Common myeloid progenitor, CD34-positive (primary cell): ENCODE data around the gene CHMP2A.
"Not testable (repeated sequence)": the region's sequence is repeated elsewhere in the genome, so short reads cannot be mapped to it uniquely, and the experiment has no call there.

Experiments used
- CTCF ChIA-PET: fragments of 350-600 bp; sonication (Branson Sonifier 250); formaldehyde crosslinking; loops from one replicate; lab custom pipeline; 2021; ENCODE audit warnings: antibody characterized with exemption; lab: Charles Lee
- POLR2A ChIA-PET: fragments of 350-600 bp; sonication (Branson Sonifier 250); formaldehyde crosslinking; loops from one replicate; lab custom pipeline; 2021; ENCODE audit warnings: antibody characterized with exemption; lab: Charles Lee
- DNase-seq, 3 donors: peaks; one replicate each; pipeline versions ENCODE4 v3.0.0 to v3.0.0-alpha.2; 2013
- H3K27ac ChIP-seq, 2 experiments: 1 replicate in 1 of 2; 2 replicates in 1 of 2; pipeline ENCODE4 v1.7.0; 2013; ENCODE audit warnings: inconsistent platforms in 2 of 2, low read length in 2 of 2, mild to moderate bottlenecking in 2 of 2, low read depth in 1 of 2, moderate library complexity in 1 of 2; ENCODE audit not compliant: severe bottlenecking in 2 of 2, insufficient read depth in 1 of 2, poor library complexity in 1 of 2
- H3K27me3 ChIP-seq, 5 experiments: replicated peaks in 2 of 5; 1 replicate in 3 of 5; 2 replicates in 2 of 5; pipeline versions ENCODE4 v1.6.1 to v1.7.0; 2013; ENCODE audit warnings: low read length in 4 of 5, mild to moderate bottlenecking in 2 of 5, moderate library complexity in 2 of 5, inconsistent platforms in 1 of 5; ENCODE audit not compliant: insufficient read depth in 5 of 5, control insufficient read depth in 4 of 5
- H3K36me3 ChIP-seq, 4 experiments: 1 replicate in 2 of 4; 2 replicates in 2 of 4; pipeline versions ENCODE4 v1.6.1 to v1.7.0; 2013; ENCODE audit warnings: low read length in 3 of 4, control low read depth in 1 of 4, mild to moderate bottlenecking in 1 of 4; ENCODE audit not compliant: control insufficient read depth in 4 of 4, insufficient read depth in 4 of 4
- H3K4me1 ChIP-seq, 4 experiments: 1 replicate in 3 of 4; 2 replicates in 1 of 4; pipeline versions ENCODE4 v1.6.1 to v1.7.1; 2013; ENCODE audit warnings: low read length in 3 of 4, mild to moderate bottlenecking in 3 of 4, control low read depth in 1 of 4, inconsistent platforms in 1 of 4, moderate library complexity in 1 of 4; ENCODE audit not compliant: control insufficient read depth in 4 of 4, insufficient read depth in 4 of 4; ENCODE audit errors: control extremely low read depth in 1 of 4
- H3K4me3 ChIP-seq, 7 experiments: 1 replicate in 4 of 7; 2 replicates in 3 of 7; pipeline versions ENCODE4 v1.5.1 to v1.7.0; 2013; ENCODE audit warnings: mild to moderate bottlenecking in 7 of 7, low read length in 6 of 7, moderate library complexity in 6 of 7, inconsistent platforms in 2 of 7, low read depth in 2 of 7, control low read depth in 1 of 7; ENCODE audit not compliant: insufficient read depth in 4 of 7, control insufficient read depth in 1 of 7; ENCODE audit errors: extremely low read depth in 1 of 7
- H3K9me3 ChIP-seq, 5 experiments: 1 replicate in 4 of 5; 2 replicates in 1 of 5; pipeline versions ENCODE4 v1.6.1 to v1.7.1; 2013; ENCODE audit warnings: low read length in 4 of 5, mild to moderate bottlenecking in 2 of 5, inconsistent platforms in 1 of 5, low read depth in 1 of 5, moderate library complexity in 1 of 5; ENCODE audit not compliant: control insufficient read depth in 4 of 5, insufficient read depth in 2 of 5; ENCODE audit errors: control extremely low read depth in 1 of 5
- WGBS: methylation state at CpG from one replicate; pipeline ENCODE4 v1.1.5; 2013; ENCODE audit not compliant: insufficient coverage; 5-methylcytosine and 5-hydroxymethylcytosine counted together

The CHMP2A gene

GRCh38 chr19:58544591-58545285 lies 10.2 kb downstream of the CHMP2A start:
- ChIA-PET POLR2A (interaction anchor here (0.5 to 2.5 kb wide), 7 partner anchors 8 to 33 kb away, joined by 3 to 18 read pairs (median 4); partner anchors contain the start of genes CHMP2A and ZBTB45), CTCF (interaction anchor here (1.6 to 4.0 kb wide), 3 partner anchors 10 to 25 kb away, joined by 5 to 14 read pairs (median 12); partner anchors contain the start of genes CHMP2A and ZBTB45)
- no peaks in the 10 kb centered on the region for H3K27me3 ChIP-seq
- peaks cover 16 to 45% (median 40%) of the 10 kb centered on the region in 4 experiments for H3K36me3 ChIP-seq
- peak in 1 of 3 donors; percentile 80 for DNase-seq
- WGBS: 0% methylated on average over 61 of the region's 92 CpGs
- peaks cover 13 to 26% (median 24%) of the 10 kb centered on the region in 4 experiments for H3K4me1 ChIP-seq
- peak overlapping the region; percentile 66 to 91 for H3K27ac ChIP-seq
- H3K9me3 ChIP-seq: no peaks in the 10 kb centered on the region
- H3K4me3 ChIP-seq: peak overlapping the region; percentile 88 to 99 (median 92)

GRCh38 chr19:58543826-58544590 lies 10.9 kb downstream of the CHMP2A start, which contains the start of gene TRIM28:
TSS of gene TRIM28 (plus strand) at chr19:58544064. CDS start at chr19:58544758, 694 bp downstream.
- Histone ChIP-seq H3K9me3 (no peaks in the 10 kb centered on the region), H3K27me3 (no peaks in the 10 kb centered on the region), H3K27ac (peak within 1 kb of the TSS; percentile 66 to 91), H3K36me3 (peaks cover 12 to 38% (median 33%) of the 10 kb centered on the region in 4 experiments), H3K4me1 (peaks cover 13 to 29% (median 24%) of the 10 kb centered on the region in 4 experiments), H3K4me3 (peak within 1 kb of the TSS; percentile 88 to 99 (median 92))
- POLR2A ChIA-PET: interaction anchor here (0.5 to 2.5 kb wide), 8 partner anchors 11 to 181 kb away, joined by 3 to 18 read pairs (median 4); partner anchors contain the start of genes CHMP2A, ZBTB45 and ZNF497
- peak; percentile 99 to 100 (median 100) for DNase-seq
- under 1% methylated on average over 42 of the region's 73 CpGs for WGBS
- CTCF ChIA-PET: interaction anchor here (0.6 to 4.0 kb wide), 4 partner anchors 10 to 32 kb away, joined by 3 to 14 read pairs (median 8); partner anchors contain the start of genes CHMP2A and ZBTB45

- 97% methylated on average over 17 of the region's 18 CpGs for WGBS
- ChIA-PET POLR2A (interaction anchor here (1.4 to 2.5 kb wide), 3 partner anchors 12 to 25 kb away, joined by 4 to 18 read pairs (median 16); partner anchors contain the start of genes CHMP2A and ZBTB45), CTCF (interaction anchor here (1.6 to 4.0 kb wide), 3 partner anchors 11 to 23 kb away, joined by 5 to 14 read pairs (median 12); partner anchors contain the start of genes CHMP2A and ZBTB45)
Measured at GRCh38 chr19:58542641-58543372, 12.1 kb downstream of the CHMP2A start.

GRCh38 chr19:58539169-58539559 lies 15.7 kb downstream of the CHMP2A start:
- CTCF ChIA-PET, H3K27me3 ChIP-seq, H3K36me3 ChIP-seq, DNase-seq, H3K9me3 ChIP-seq, H3K4me3 ChIP-seq: not testable (repeated sequence)
- Histone ChIP-seq H3K4me1 (peaks cover 0 to 23% (median 22%) of the 10 kb centered on the region in 4 experiments), H3K27ac (peak overlapping the region in 1 of 2 experiments; percentile 75)
- POLR2A ChIA-PET: interaction anchor here (1.9 kb wide), 1 partner anchor 19 kb away, joined by 6 read pairs; the partner anchor contains the start of gene ZBTB45

More at GRCh38 chr19:58542641-58543372, 12.1 kb downstream of the CHMP2A start:
- Histone ChIP-seq H3K4me3 (peak overlapping the region in 1 of 7 experiments; percentile 84), H3K36me3 (peaks cover 3 to 26% (median 21%) of the 10 kb centered on the region in 4 experiments), H3K4me1 (peaks cover 13 to 38% (median 35%) of the 10 kb centered on the region in 4 experiments), H3K27ac (peak overlapping the region in 1 of 2 experiments; percentile 88)
- H3K27me3 ChIP-seq, H3K9me3 ChIP-seq, DNase-seq: not testable (repeated sequence)

- under 1% methylated on average over 39 of the region's 55 CpGs for WGBS
- Histone ChIP-seq H3K4me1 (peaks cover 0 to 20% (median 19%) of the 10 kb centered on the region in 4 experiments), H3K36me3 (no peaks in the 10 kb centered on the region), H3K27me3 (no peaks in the 10 kb centered on the region), H3K9me3 (no peaks in the 10 kb centered on the region), H3K27ac (peak overlapping the region in 1 of 2 experiments; percentile 75), H3K4me3 (peak overlapping the region; percentile 37 to 77 (median 61))
- CTCF ChIA-PET: interaction anchor here (0.7 to 1.4 kb wide), 4 partner anchors 16 to 42 kb away, joined by 3 read pairs; partner anchors contain the start of gene ZBTB45
- POLR2A ChIA-PET: interaction anchor here (0.7 to 1.9 kb wide), 3 partner anchors 15 to 18 kb away, joined by 3 to 6 read pairs (median 4); partner anchors contain the start of genes CHMP2A and ZBTB45
- DNase-seq: peak; percentile 78 to 92 (median 88)
Measured at GRCh38 chr19:58538257-58539168, 16.4 kb downstream of the CHMP2A start.
